ENCODE results near the gene SLC22A23. TPM values are rescaled to one million over a fixed set of nuclear protein-coding genes. Genes with fewer than 3 reads are reported as not detected.
"Not testable (repeated sequence)": the region's sequence is repeated elsewhere in the genome, so short reads cannot be mapped to it uniquely, and the experiment has no call there.

The SLC22A23 gene
- total and polyA plus RNA-seq, 2 donors (not counting 1 experiment from before 2014, with no cell fraction given), result 0.18 to 1.4 TPM

- H3K9me3 ChIP-seq (ENCODE audit: control extremely low read depth in 1 of 3, control insufficient read depth in 2 of 3, insufficient read depth in 1 of 3, low read length in 2 of 3); H4K20me1 ChIP-seq (ENCODE audit: control insufficient read depth, insufficient read depth, low read length, poor library complexity, severe bottlenecking); H3K27ac Mint-ChIP-seq; intact Hi-C loops (cut with micrococcal nuclease); H3K9me3 Mint-ChIP-seq (ENCODE audit: insufficient read depth); ATAC-seq (ENCODE audit: low read depth); H3K4me1 ChIP-seq (ENCODE audit: control insufficient read depth in 2 of 2, insufficient read depth in 2 of 2, low read length in 2 of 2); DNase-seq; POLR2A ChIA-PET; H3K27ac ChIP-seq (ENCODE audit: low read length in 2 of 2); H3K4me2 ChIP-seq (replicated peaks; ENCODE audit: low read depth, low read length, poor library complexity, severe bottlenecking); H3K4me3 Mint-ChIP-seq; H3K9ac ChIP-seq (ENCODE audit: low read length); H3K4me1 Mint-ChIP-seq; CTCF ChIA-PET; H3K4me3 ChIP-seq (ENCODE audit: control extremely low read depth in 1 of 5, extremely low read depth in 1 of 5, insufficient read depth in 1 of 5, low read depth in 2 of 5, low read length in 4 of 5); H3K79me2 ChIP-seq (ENCODE audit: control insufficient read depth, insufficient read depth, low read length); H2AFZ ChIP-seq (ENCODE audit: insufficient read depth, low read depth, low read length, poor library complexity, severe bottlenecking); H3K27me3 ChIP-seq (replicated peaks in 1 of 4; ENCODE audit: control extremely low read depth in 1 of 4, control insufficient read depth in 3 of 4, insufficient read depth in 4 of 4, low read length in 3 of 4); H3K36me3 ChIP-seq (replicated peaks in 1 of 2; ENCODE audit: control extremely low read depth in 1 of 2, control insufficient read depth in 1 of 2, extremely low read depth in 1 of 2, insufficient read depth in 2 of 2, low read length in 1 of 2): not testable (repeated sequence)
- H3K27me3 Mint-ChIP-seq, result peaks cover 25% of the 10 kb centered on the region
- WGBS (ENCODE audit: insufficient coverage), result 100% methylated on average over 1 of the region's 4 CpGs
Measured at GRCh38 chr6:3378808-3379207, 78.0 kb downstream of the SLC22A23 start.

GRCh38 chr6:3378398-3378782 lies 78.5 kb downstream of the SLC22A23 start:
- H3K27me3 Mint-ChIP-seq, result peaks cover 25% of the 10 kb centered on the region
- H3K79me2 ChIP-seq (ENCODE audit: control insufficient read depth, insufficient read depth, low read length); H3K9me3 Mint-ChIP-seq (ENCODE audit: insufficient read depth); H3K9ac ChIP-seq (ENCODE audit: low read length); H3K27me3 ChIP-seq (replicated peaks in 1 of 4; ENCODE audit: control extremely low read depth in 1 of 4, control insufficient read depth in 3 of 4, insufficient read depth in 4 of 4, low read length in 3 of 4); H3K4me1 Mint-ChIP-seq; intact Hi-C loops (cut with micrococcal nuclease); H3K4me1 ChIP-seq (ENCODE audit: control insufficient read depth in 2 of 2, insufficient read depth in 2 of 2, low read length in 2 of 2); POLR2A ChIA-PET; H2AFZ ChIP-seq (ENCODE audit: insufficient read depth, low read depth, low read length, poor library complexity, severe bottlenecking); H3K9me3 ChIP-seq (ENCODE audit: control extremely low read depth in 1 of 3, control insufficient read depth in 2 of 3, insufficient read depth in 1 of 3, low read length in 2 of 3); H3K4me3 ChIP-seq (ENCODE audit: control extremely low read depth in 1 of 5, extremely low read depth in 1 of 5, insufficient read depth in 1 of 5, low read depth in 2 of 5, low read length in 4 of 5); H3K4me3 Mint-ChIP-seq; H3K27ac ChIP-seq (ENCODE audit: low read length in 2 of 2); H4K20me1 ChIP-seq (ENCODE audit: control insufficient read depth, insufficient read depth, low read length, poor library complexity, severe bottlenecking); H3K36me3 ChIP-seq (replicated peaks in 1 of 2; ENCODE audit: control extremely low read depth in 1 of 2, control insufficient read depth in 1 of 2, extremely low read depth in 1 of 2, insufficient read depth in 2 of 2, low read length in 1 of 2); ATAC-seq (ENCODE audit: low read depth); DNase-seq; H3K27ac Mint-ChIP-seq; CTCF ChIA-PET: not testable (repeated sequence)
- peak overlapping the region; percentile 10 for H3K4me2 ChIP-seq (replicated peaks; ENCODE audit: low read depth, low read length, poor library complexity, severe bottlenecking)
- no CpG with 5 or more reads among the region's 6 CpGs for WGBS (ENCODE audit: insufficient coverage)
